Body of pancreas (tissue), 4 donors: ENCODE results near the gene HERPUD1. TPM values are rescaled to one million over a fixed set of nuclear protein-coding genes. Genes with fewer than 3 reads are reported as not detected.

Experiments used
- ATAC-seq: fragments of 150-250 bp; one replicate; pipeline ENCODE4 v1.9.1; 2016
- DNase-seq, 4 donors: peaks; one replicate each; pipeline ENCODE4 v3.0.0-alpha.2; 2019
- H3K27ac ChIP-seq, 4 donors: fragments of 200-600 bp; sonication (generic); 1 replicate in 3 of 4; 2 replicates in 1 of 4; pipeline versions ENCODE4 v1.5.1 to v1.6.1; 2016 to 2019; ENCODE audit warnings: mild to moderate bottlenecking in 1 of 4, mixed read lengths in 1 of 4, moderate library complexity in 1 of 4
- H3K27me3 ChIP-seq, 2 donors: fragments of 200-600 bp; sonication (generic); one replicate each; pipeline ENCODE4 v1.6.0; 2016; ENCODE audit warnings: mild to moderate bottlenecking in 1 of 2
- H3K36me3 ChIP-seq, 2 donors: fragments of 200-600 bp; sonication (generic); replicated peaks in 1 of 2; 2 replicates each; pipeline ENCODE4 v1.5.1; 2016; ENCODE audit warnings: low read depth in 2 of 2; ENCODE audit not compliant: insufficient read depth in 1 of 2
- H3K4me1 ChIP-seq: fragments of 200-600 bp; sonication (generic); one replicate; pipeline ENCODE4 v1.6.0; 2016
- H3K4me3 ChIP-seq, 2 donors: fragments of 200-600 bp; sonication (generic); 1 replicate in 1 of 2; 2 replicates in 1 of 2; pipeline ENCODE4 v1.5.1; 2016 to 2019
- H3K9me3 ChIP-seq, 3 donors: fragments of 200-600 bp; sonication (generic); 1 replicate in 2 of 3; 2 replicates in 1 of 3; pipeline ENCODE4 v1.5.1; 2016
- CTCF ChIP-seq, 7 experiments: fragments of 450-650 bp in 4 of 7; fragments of 200-600 bp in 3 of 7; sonication (generic) in 3 of 7; IDR thresholded peaks; one replicate each; pipeline ENCODE4 v1.5.1; 2016 to 2019; ENCODE audit warnings: antibody characterized with exemption in 7 of 7
- POLR2A ChIP-seq, 3 donors: fragments of 450-650 bp; IDR thresholded peaks; one replicate each; pipeline ENCODE4 v1.6.1; 2016; ENCODE audit warnings: antibody characterized with exemption in 3 of 3, mild to moderate bottlenecking in 2 of 3
- WGBS, 2 donors: methylation state at CpG; one replicate each; pipeline ENCODE4 v1.1.5; 2017; 5-methylcytosine and 5-hydroxymethylcytosine counted together
- intact Hi-C: fragments of 100-400 bp; cut with DNase I; formaldehyde crosslinking; loops from one replicate; pipeline ENCODE4 v1.15.1; 2023
- total RNA-seq, 2 donors: library from RNA; depleted of rRNA; stranded (reverse); fragments of >200 nt; gene quantifications; one replicate each; pipeline ENCODE4 v1.1.0, GENCODE V29; 2016

HERPUD1 gene
- total RNA-seq, 2 donors from 2014 or later: 211 to 293 TPM

- H3K4me3 ChIP-seq: no peak overlapping the region
- TF ChIP-seq POLR2A (IDR thresholded peaks at IDR 0.05) (no peak), CTCF (IDR thresholded peaks at IDR 0.05) (no peak)
- intact Hi-C loops: no loop called here
- H3K36me3 ChIP-seq: no peaks in the 10 kb centered on the region
- H3K27ac ChIP-seq: no peak overlapping the region
- peaks cover 5% of the 10 kb centered on the region for H3K4me1 ChIP-seq
- 89 to 93% methylated on average over 3 to 12 of the region's 12 CpGs for WGBS, 2 donors
- DNase-seq: no peak
- no peaks in the 10 kb centered on the region for H3K9me3 ChIP-seq
- no peak for ATAC-seq
- H3K27me3 ChIP-seq: no peaks in the 10 kb centered on the region
Observed at GRCh38 chr16:56886296-56886695, 45.6 kb upstream of the HERPUD1 start.

- intact Hi-C loops: no loop called here
Observed at GRCh38 chr16:56886826-56887225, 45.1 kb upstream of the HERPUD1 start.

GRCh38 chr16:56888806-56889205 is 43.1 kb upstream of the HERPUD1 start:
- TF ChIP-seq POLR2A (IDR thresholded peaks at IDR 0.05) (no peak), CTCF (IDR thresholded peaks at IDR 0.05) (no peak)
- 88 to 96% methylated on average over 7 of the region's 7 CpGs for WGBS, 2 donors
- H3K27ac ChIP-seq: no peak overlapping the region
- intact Hi-C loops: no loop called here
- ATAC-seq: no peak
- no peak for DNase-seq
- H3K36me3 ChIP-seq: no peaks in the 10 kb centered on the region
- H3K27me3 ChIP-seq: no peaks in the 10 kb centered on the region
- H3K4me3 ChIP-seq: no peak overlapping the region
- peaks cover 5% of the 10 kb centered on the region for H3K4me1 ChIP-seq
- H3K9me3 ChIP-seq: no peaks in the 10 kb centered on the region

More at GRCh38 chr16:56886826-56887225, 45.1 kb upstream of the HERPUD1 start:
- TF ChIP-seq POLR2A (IDR thresholded peaks at IDR 0.05) (no peak), CTCF (IDR thresholded peaks at IDR 0.05) (no peak)
- peaks cover 5% of the 10 kb centered on the region for H3K4me1 ChIP-seq
- WGBS, 2 donors: 51 to 75% methylated on average over 2 to 9 of the region's 9 CpGs
- no peak overlapping the region for H3K27ac ChIP-seq
- H3K4me3 ChIP-seq: no peak overlapping the region
- no peaks in the 10 kb centered on the region for H3K36me3 ChIP-seq
- H3K9me3 ChIP-seq: no peaks in the 10 kb centered on the region
- DNase-seq (no peak), ATAC-seq (no peak)
- no peaks in the 10 kb centered on the region for H3K27me3 ChIP-seq

- 91 to 93% methylated on average over 5 of the region's 5 CpGs for WGBS, 2 donors
- ATAC-seq (no peak), DNase-seq (peak in 1 of 4 donors; percentile 36)
- no peak overlapping the region for H3K4me3 ChIP-seq
- H3K4me1 ChIP-seq: peaks cover 5% of the 10 kb centered on the region
- no peaks in the 10 kb centered on the region for H3K36me3 ChIP-seq
- no peak for TF ChIP-seq POLR2A (IDR thresholded peaks at IDR 0.05)
- no peak for TF ChIP-seq CTCF (IDR thresholded peaks at IDR 0.05)
- H3K27me3 ChIP-seq: no peaks in the 10 kb centered on the region
- no peaks in the 10 kb centered on the region for H3K9me3 ChIP-seq
- intact Hi-C loops: no loop called here
- no peak overlapping the region for H3K27ac ChIP-seq
Observed at GRCh38 chr16:56889206-56889605, 42.7 kb upstream of the HERPUD1 start.

GRCh38 chr16:56891685-56892084 is 40.3 kb upstream of the HERPUD1 start:
- DNase-seq (no peak), ATAC-seq (no peak)
- Histone ChIP-seq H3K27ac (no peak overlapping the region), H3K9me3 (no peaks in the 10 kb centered on the region), H3K27me3 (no peaks in the 10 kb centered on the region), H3K4me1 (peaks cover 11% of the 10 kb centered on the region), H3K36me3 (no peaks in the 10 kb centered on the region), H3K4me3 (no peak overlapping the region)
- intact Hi-C loops: no loop called here
- TF ChIP-seq POLR2A (IDR thresholded peaks at IDR 0.05) (no peak), CTCF (IDR thresholded peaks at IDR 0.05) (no peak)
- WGBS, 2 donors: 73 to 89% methylated on average over 9 to 11 of the region's 11 CpGs
